GM12865 (cell line): ENCODE results near the gene RLN1.

Experiments
- DNase-seq: peaks from one replicate; pipeline ENCODE4 v3.0.0; 2010; ENCODE audit warnings: low read depth
- H3K4me3 ChIP-seq: 2 replicates; pipeline ENCODE4 v1.5.1; 2011; ENCODE audit warnings: mild to moderate bottlenecking, low read depth, low read length, control low read depth
- TF ChIP-seq, protein P1 (sequence below): IDR thresholded peaks from 2 replicates; pipeline ENCODE4 v1.5.1; 2011; ENCODE audit warnings: low read length, control low read depth, low read depth, inconsistent platforms; ENCODE audit not compliant: insufficient read depth; ENCODE audit errors: missing control alignments

Gene RLN1

DNA sequence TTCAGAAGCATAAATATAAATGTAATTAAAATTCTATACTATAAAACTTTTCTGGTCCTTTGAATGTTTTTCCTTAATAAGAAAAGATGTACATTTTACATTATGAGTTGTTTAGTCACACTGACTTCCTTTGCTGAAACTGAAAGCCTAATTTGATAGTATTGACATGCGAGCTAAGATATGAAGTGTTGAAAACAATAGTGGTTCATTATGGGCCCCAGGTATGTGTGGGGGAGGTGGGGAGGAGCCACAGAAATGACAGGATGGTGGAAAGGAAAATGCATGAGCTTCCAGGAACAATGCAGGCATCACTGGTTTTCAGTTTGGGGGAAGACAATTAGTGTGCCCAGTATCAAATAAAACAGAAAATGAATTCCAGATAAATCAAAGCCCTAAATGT, 35.4 kb upstream of the RLN1 start:
- TF ChIP-seq, protein P1, sequence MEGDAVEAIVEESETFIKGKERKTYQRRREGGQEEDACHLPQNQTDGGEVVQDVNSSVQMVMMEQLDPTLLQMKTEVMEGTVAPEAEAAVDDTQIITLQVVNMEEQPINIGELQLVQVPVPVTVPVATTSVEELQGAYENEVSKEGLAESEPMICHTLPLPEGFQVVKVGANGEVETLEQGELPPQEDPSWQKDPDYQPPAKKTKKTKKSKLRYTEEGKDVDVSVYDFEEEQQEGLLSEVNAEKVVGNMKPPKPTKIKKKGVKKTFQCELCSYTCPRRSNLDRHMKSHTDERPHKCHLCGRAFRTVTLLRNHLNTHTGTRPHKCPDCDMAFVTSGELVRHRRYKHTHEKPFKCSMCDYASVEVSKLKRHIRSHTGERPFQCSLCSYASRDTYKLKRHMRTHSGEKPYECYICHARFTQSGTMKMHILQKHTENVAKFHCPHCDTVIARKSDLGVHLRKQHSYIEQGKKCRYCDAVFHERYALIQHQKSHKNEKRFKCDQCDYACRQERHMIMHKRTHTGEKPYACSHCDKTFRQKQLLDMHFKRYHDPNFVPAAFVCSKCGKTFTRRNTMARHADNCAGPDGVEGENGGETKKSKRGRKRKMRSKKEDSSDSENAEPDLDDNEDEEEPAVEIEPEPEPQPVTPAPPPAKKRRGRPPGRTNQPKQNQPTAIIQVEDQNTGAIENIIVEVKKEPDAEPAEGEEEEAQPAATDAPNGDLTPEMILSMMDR = no peak
- DNase-seq = peak; percentile 21
- H3K4me3 ChIP-seq = no peak overlapping the region

DNA sequence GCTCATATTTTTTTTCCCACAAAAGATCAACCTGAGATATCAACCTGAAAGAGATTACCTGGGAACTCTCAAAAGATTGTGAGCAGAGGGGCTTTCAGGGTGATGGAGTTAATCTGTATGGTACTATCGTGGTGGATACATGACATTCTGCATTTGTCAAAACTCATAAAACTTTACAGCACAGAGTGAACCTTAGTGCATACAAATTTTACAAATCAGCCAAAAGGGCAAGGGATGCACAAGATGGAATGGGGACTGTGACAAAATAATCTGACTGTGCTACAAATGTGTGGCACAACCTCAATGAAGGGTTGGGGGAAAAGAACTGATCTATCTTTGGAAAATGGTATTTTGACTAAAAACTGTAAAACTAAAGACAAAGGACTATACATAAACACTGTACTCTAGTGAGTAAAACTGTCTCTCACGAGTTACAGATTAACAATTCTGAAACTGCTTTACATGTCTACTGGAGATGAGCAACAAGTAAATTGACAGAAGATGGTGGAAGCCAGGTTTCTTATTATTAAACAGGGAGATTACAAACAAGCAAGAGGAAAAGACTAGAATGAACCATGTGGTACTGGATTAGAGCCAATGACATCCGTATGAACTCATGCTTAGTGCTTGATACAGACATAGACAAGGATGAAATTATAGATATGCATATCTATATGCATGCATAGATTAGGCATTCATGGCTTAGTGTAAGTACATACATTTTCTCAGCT, 24.8 kb upstream of the RLN1 start:
- DNase-seq = peak; percentile 41
- TF ChIP-seq, protein P1 = no peak
- H3K4me3 ChIP-seq = no peak overlapping the region

GRCh38 chr9:5361326-5362010, 21.8 kb upstream of the RLN1 start:
- H3K4me3 ChIP-seq = no peak overlapping the region
- TF ChIP-seq, protein P1 = no peak
- DNase-seq = no peak

- H3K4me3 ChIP-seq = no peak overlapping the region
- TF ChIP-seq, protein P1 = no peak
- DNase-seq = no peak
These were observed 20.7 kb upstream of the RLN1 start for GRCh38 chr9:5360341-5360740.

GRCh38 chr9:5357431-5358105, 17.9 kb upstream of the RLN1 start:
- TF ChIP-seq, protein P1 = no peak
- DNase-seq = no peak
- no peak overlapping the region for H3K4me3 ChIP-seq

DNA sequence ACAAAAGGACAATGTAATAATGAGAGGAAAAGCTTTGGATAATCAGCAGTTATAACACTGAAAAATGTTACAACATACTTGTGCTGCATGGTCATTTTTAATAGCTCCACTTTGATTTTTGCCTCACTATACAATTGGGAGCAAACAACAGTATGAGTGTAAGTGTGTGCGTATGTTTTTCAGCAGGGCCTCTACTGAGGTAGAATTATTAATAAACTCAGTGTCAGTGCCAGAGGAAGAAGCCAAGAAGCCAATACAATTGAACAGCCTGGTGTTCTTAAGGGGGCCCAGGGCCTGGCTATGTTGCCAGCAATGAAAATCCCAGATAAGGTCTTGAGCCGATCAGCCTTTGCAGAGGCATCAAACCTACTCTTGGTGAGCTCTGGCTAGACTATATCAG, 16.1 kb upstream of the RLN1 start:
- no peak for DNase-seq
- TF ChIP-seq, protein P1 = no peak
- no peak overlapping the region for H3K4me3 ChIP-seq
